Measurements from ENCODE around the gene IFNAR2. TPM values are rescaled to one million over a fixed set of nuclear protein-coding genes. Genes with fewer than 3 reads are reported as not detected.

Gene IFNAR2
- total RNA-seq, 4 donors from 2014 or later, result 5.3 to 14.6 (median 10.4) TPM

GRCh38 chr21:33257094-33257803 is 27.5 kb downstream of the IFNAR2 start:
- intact Hi-C loops (cut with DNase I), result no loop called here
- H3K27me3 ChIP-seq, result no peaks in the 10 kb centered on the region

GRCh38 chr21:33258475-33258874 is 28.7 kb downstream of the IFNAR2 start:
- intact Hi-C loops (cut with DNase I), result no loop called here
- 96% methylated on average over 9 of the region's 9 CpGs for WGBS
- H3K9me3 ChIP-seq, result peaks cover 0 to 6% (median 0%) of the 10 kb centered on the region in 4 donors
- H3K4me3 ChIP-seq, result no peak overlapping the region
- peaks cover 16 to 83% (median 61%) of the 10 kb centered on the region in 4 donors for H3K36me3 ChIP-seq
- no peaks in the 10 kb centered on the region for H3K4me1 ChIP-seq
- no peak overlapping the region for H3K27ac ChIP-seq (replicated peaks in 1 of 4)
- TF ChIP-seq POLR2A (IDR thresholded peaks at IDR 0.05; ENCODE audit: low read depth) (no peak), CTCF (IDR thresholded peaks at IDR 0.05) (no peak), POLR2AphosphoS5 (IDR thresholded peaks at IDR 0.05) (no peak), EP300 (IDR thresholded peaks at IDR 0.05) (no peak)
- DNase-seq (ENCODE audit: extremely low spot score), result no peak
- H3K27me3 ChIP-seq, result no peaks in the 10 kb centered on the region

More at GRCh38 chr21:33257094-33257803, 27.5 kb downstream of the IFNAR2 start:
- peaks cover 19 to 83% (median 65%) of the 10 kb centered on the region in 4 donors for H3K36me3 ChIP-seq
- TF ChIP-seq CTCF (IDR thresholded peaks at IDR 0.05) (no peak), POLR2A (IDR thresholded peaks at IDR 0.05; ENCODE audit: low read depth) (no peak)
- no peak overlapping the region for H3K27ac ChIP-seq (replicated peaks in 1 of 4)
- H3K4me3 ChIP-seq, result no peak overlapping the region
- DNase-seq (ENCODE audit: extremely low spot score), result no peak
- 93% methylated on average over 18 of the region's 18 CpGs for WGBS
- H3K4me1 ChIP-seq, result peaks cover 0 to 4% (median 0%) of the 10 kb centered on the region in 4 donors
- peaks cover 0 to 6% (median 0%) of the 10 kb centered on the region in 4 donors for H3K9me3 ChIP-seq

- Histone ChIP-seq H3K4me3 (no peak overlapping the region), H3K9me3 (peaks cover 0 to 6% (median 0%) of the 10 kb centered on the region in 4 donors), H3K27me3 (no peaks in the 10 kb centered on the region), H3K4me1 (no peaks in the 10 kb centered on the region), H3K36me3 (peaks cover 16 to 81% (median 59%) of the 10 kb centered on the region in 4 donors), H3K27ac (replicated peaks in 1 of 4) (no peak overlapping the region)
- 90% methylated on average over 2 of the region's 2 CpGs for WGBS
- no peak for TF ChIP-seq POLR2AphosphoS5 (IDR thresholded peaks at IDR 0.05)
- intact Hi-C loops (cut with DNase I), result no loop called here
- no peak for DNase-seq (ENCODE audit: extremely low spot score)
These were observed 29.7 kb downstream of the IFNAR2 start for GRCh38 chr21:33259428-33259827.

- WGBS, result 64% methylated on average over 7 of the region's 7 CpGs
- intact Hi-C loops (cut with DNase I), result no loop called here
- peaks cover 0 to 6% (median 0%) of the 10 kb centered on the region in 4 donors for H3K9me3 ChIP-seq
- H3K36me3 ChIP-seq, result peaks cover 16 to 76% (median 53%) of the 10 kb centered on the region in 4 donors
- DNase-seq (ENCODE audit: extremely low spot score), result no peak
- no peaks in the 10 kb centered on the region for H3K27me3 ChIP-seq
- no peak overlapping the region for H3K27ac ChIP-seq (replicated peaks in 1 of 4)
- no peak overlapping the region for H3K4me3 ChIP-seq
- H3K4me1 ChIP-seq, result no peaks in the 10 kb centered on the region
- no peak for TF ChIP-seq CTCF (IDR thresholded peaks at IDR 0.05)
These were observed 30.3 kb downstream of the IFNAR2 start for GRCh38 chr21:33259995-33260394.

- Histone ChIP-seq H3K36me3 (peaks cover 16 to 59% (median 38%) of the 10 kb centered on the region in 4 donors), H3K27ac (replicated peaks in 1 of 4) (no peak overlapping the region), H3K27me3 (no peaks in the 10 kb centered on the region), H3K4me1 (peaks cover 5 to 12% (median 8%) of the 10 kb centered on the region in 4 donors), H3K4me3 (no peak overlapping the region), H3K9me3 (peaks cover 0 to 6% (median 0%) of the 10 kb centered on the region in 4 donors)
- no peak for DNase-seq (ENCODE audit: extremely low spot score)
- intact Hi-C loops (cut with DNase I), result no loop called here
- TF ChIP-seq POLR2A (IDR thresholded peaks at IDR 0.05; ENCODE audit: low read depth) (no peak), CTCF (IDR thresholded peaks at IDR 0.05) (no peak), EP300 (IDR thresholded peaks at IDR 0.05) (no peak), POLR2AphosphoS5 (IDR thresholded peaks at IDR 0.05) (no peak)
- WGBS, result 78% methylated on average over 3 of the region's 3 CpGs
These were observed 31.9 kb downstream of the IFNAR2 start for GRCh38 chr21:33261635-33262034.
